Measurements from ENCODE around the gene TAS1R3. TPM values are rescaled to one million over a fixed set of nuclear protein-coding genes. Genes with fewer than 3 reads are reported as not detected.

Gene TAS1R3
- total and polyA plus RNA-seq, 10 of the 15 experiments (the other 5 are each of a cell fraction or from before 2014, with no cell fraction given), result 0.04 to 0.51 (median 0.08) TPM; not detected in 3

- ChIA-PET CTCF (no interaction called here), SMC1A (ENCODE audit: uncharacterized antibody, unreplicated experiment) (no interaction called here), POLR2A (no interaction called here), RAD21 (ENCODE audit: unreplicated experiment) (interaction anchor here (0.6 kb wide), 1 partner anchor 253 kb away, joined by 3 read pairs; no protein-coding TSS in a partner anchor)
- Histone ChIP-seq H3K27ac (ENCODE audit: control insufficient read depth, insufficient read depth) (no peak overlapping the region), H3K9me3 (replicated peaks; ENCODE audit: control insufficient read depth, insufficient read depth, low read length) (no peaks in the 10 kb centered on the region), H2AFZ (ENCODE audit: control insufficient read depth, low read depth, low read length) (no peak overlapping the region), H4K20me1 (ENCODE audit: control insufficient read depth, insufficient read depth) (no peaks in the 10 kb centered on the region), H3K4me1 (ENCODE audit: control insufficient read depth, insufficient read depth, low read length) (no peaks in the 10 kb centered on the region), H3K79me2 (ENCODE audit: control insufficient read depth, insufficient read depth, low read length) (no peaks in the 10 kb centered on the region), H3K9ac (ENCODE audit: control insufficient read depth, insufficient read depth, low read length) (no peak overlapping the region), H3K27me3 (replicated peaks in 1 of 2; ENCODE audit: control insufficient read depth in 2 of 2, insufficient read depth in 2 of 2, low read length in 1 of 2) (no peaks in the 10 kb centered on the region), H3K4me2 (ENCODE audit: control insufficient read depth, insufficient read depth) (no peak overlapping the region), H3K4me3 (no peak overlapping the region), H3K36me3 (ENCODE audit: control insufficient read depth in 2 of 2, insufficient read depth in 2 of 2, low read length in 1 of 2) (no peaks in the 10 kb centered on the region)
- TF ChIP-seq E2F4 (IDR thresholded peaks at IDR 0.05; ENCODE audit: low read depth, low read length) (no peak), MXI1 (IDR thresholded peaks at IDR 0.05; ENCODE audit: low read depth, low read length) (no peak), POLR2A (IDR thresholded peaks at IDR 0.05; ENCODE audit: low read depth, low read length) (peak; percentile 25; the same call in 1 of the 2 replicates), WRNIP1 (IDR thresholded peaks at IDR 0.05; ENCODE audit: borderline replicate concordance, low read depth, low read length) (no peak)
- intact Hi-C loops (cut with micrococcal nuclease; ENCODE audit: unreplicated experiment) (no loop called here), in situ Hi-C loops (cut with MboI) (no loop called here)
- no TSS peak for BruUV-seq (replicated peaks)
- 89% methylated on average over 55 of the region's 57 CpGs for WGBS (ENCODE audit: insufficient coverage, insufficient replicate concordance, low lambda C conversion rate, missing lambda C conversion rate)
- no peak for ATAC-seq
- FAIRE-seq, result no peak
- DNase-seq (ENCODE audit: low read depth, low spot score), result no peak
Observed at GRCh38 chr1:1332031-1332755, 1.1 kb downstream of the TAS1R3 start.

- no peak for FAIRE-seq
- in situ Hi-C loops (cut with MboI), result no loop called here
- 88% methylated on average over 26 of the region's 48 CpGs for WGBS (ENCODE audit: insufficient coverage, insufficient replicate concordance, low lambda C conversion rate, missing lambda C conversion rate)
- TF ChIP-seq POLR2A (IDR thresholded peaks at IDR 0.05; ENCODE audit: low read depth, low read length), result peak; percentile 51
- TF ChIP-seq TAF1 (IDR thresholded peaks at IDR 0.05; ENCODE audit: borderline replicate concordance, low read depth, low read length), result no peak
- ChIA-PET RAD21 (ENCODE audit: unreplicated experiment) (no interaction called here), SMC1A (ENCODE audit: uncharacterized antibody, unreplicated experiment) (no interaction called here), POLR2A (no interaction called here), CTCF (no interaction called here)
- no peak overlapping the region for H3K9ac ChIP-seq (ENCODE audit: control insufficient read depth, insufficient read depth, low read length)
- H3K79me2 ChIP-seq (ENCODE audit: control insufficient read depth, insufficient read depth, low read length), result no peaks in the 10 kb centered on the region
- no peak for ATAC-seq
- intact Hi-C loops (cut with micrococcal nuclease; ENCODE audit: unreplicated experiment), result no loop called here
- no peaks in the 10 kb centered on the region for H4K20me1 ChIP-seq (ENCODE audit: control insufficient read depth, insufficient read depth)
- H3K27me3 ChIP-seq (replicated peaks in 1 of 2; ENCODE audit: control insufficient read depth in 2 of 2, insufficient read depth in 2 of 2, low read length in 1 of 2), result no peaks in the 10 kb centered on the region
- H3K4me3 ChIP-seq, result no peak overlapping the region
- H2AFZ ChIP-seq (ENCODE audit: control insufficient read depth, low read depth, low read length), result no peak overlapping the region
- H3K4me2 ChIP-seq (ENCODE audit: control insufficient read depth, insufficient read depth), result no peak overlapping the region
- H3K9me3 ChIP-seq (replicated peaks; ENCODE audit: control insufficient read depth, insufficient read depth, low read length), result no peaks in the 10 kb centered on the region
- no peak for DNase-seq (ENCODE audit: low read depth, low spot score)
- H3K4me1 ChIP-seq (ENCODE audit: control insufficient read depth, insufficient read depth, low read length), result no peaks in the 10 kb centered on the region
- no TSS peak for BruUV-seq (replicated peaks)
- no peaks in the 10 kb centered on the region for H3K36me3 ChIP-seq (ENCODE audit: control insufficient read depth in 2 of 2, insufficient read depth in 2 of 2, low read length in 1 of 2)
- H3K27ac ChIP-seq (ENCODE audit: control insufficient read depth, insufficient read depth), result no peak overlapping the region
Observed at GRCh38 chr1:1332774-1333480, 1.8 kb downstream of the TAS1R3 start.

All from GM12878 (cell line).